Right atrium auricular region (tissue), 2 donors: ENCODE results near the gene GSTO2. TPM values are rescaled to one million over a fixed set of nuclear protein-coding genes. Genes with fewer than 3 reads are reported as not detected.

Experiments
- DNase-seq: peaks from one replicate; pipeline ENCODE4 v3.0.0-alpha.2; 2019; ENCODE audit warnings: low spot score
- H3K27ac ChIP-seq, 2 donors: fragments of 200-600 bp; sonication (generic); 1 replicate in 1 of 2; 2 replicates in 1 of 2; pipeline ENCODE4 v1.5.1; 2016 to 2019
- H3K27me3 ChIP-seq, 2 donors: fragments of 200-600 bp; sonication (generic); one replicate each; pipeline versions ENCODE4 v1.5.1 to v1.6.0; 2017 to 2019
- H3K36me3 ChIP-seq: fragments of 200-600 bp; sonication (generic); one replicate; pipeline ENCODE4 v1.5.1; 2016
- H3K4me1 ChIP-seq, 2 donors: fragments of 200-600 bp; sonication (generic); one replicate each; pipeline versions ENCODE4 v1.5.1 to v1.6.0; 2017 to 2019
- H3K4me3 ChIP-seq, 2 donors: fragments of 200-600 bp; sonication (generic); 1 replicate in 1 of 2; 2 replicates in 1 of 2; pipeline ENCODE4 v1.5.1; 2017 to 2019; ENCODE audit warnings: mild to moderate bottlenecking in 1 of 2, moderate library complexity in 1 of 2
- H3K9me3 ChIP-seq, 2 donors: fragments of 200-600 bp; sonication (generic); one replicate each; pipeline ENCODE4 v1.5.1; 2019
- total RNA-seq, 2 donors: library from RNA; depleted of rRNA; stranded (reverse); fragments of >200 nt; gene quantifications; one replicate each; pipeline ENCODE4 v1.1.0, GENCODE V29; 2016
- TF ChIP-seq, protein P1 (sequence below), 2 donors: fragments of 200-600 bp; sonication (generic); IDR thresholded peaks; one replicate each; pipeline ENCODE4 v1.5.1; 2019; ENCODE audit warnings: antibody characterized with exemption in 2 of 2

Gene GSTO2
- total RNA-seq, 2 donors from 2014 or later: 0.55 to 0.63 TPM

- TF ChIP-seq, protein P1, sequence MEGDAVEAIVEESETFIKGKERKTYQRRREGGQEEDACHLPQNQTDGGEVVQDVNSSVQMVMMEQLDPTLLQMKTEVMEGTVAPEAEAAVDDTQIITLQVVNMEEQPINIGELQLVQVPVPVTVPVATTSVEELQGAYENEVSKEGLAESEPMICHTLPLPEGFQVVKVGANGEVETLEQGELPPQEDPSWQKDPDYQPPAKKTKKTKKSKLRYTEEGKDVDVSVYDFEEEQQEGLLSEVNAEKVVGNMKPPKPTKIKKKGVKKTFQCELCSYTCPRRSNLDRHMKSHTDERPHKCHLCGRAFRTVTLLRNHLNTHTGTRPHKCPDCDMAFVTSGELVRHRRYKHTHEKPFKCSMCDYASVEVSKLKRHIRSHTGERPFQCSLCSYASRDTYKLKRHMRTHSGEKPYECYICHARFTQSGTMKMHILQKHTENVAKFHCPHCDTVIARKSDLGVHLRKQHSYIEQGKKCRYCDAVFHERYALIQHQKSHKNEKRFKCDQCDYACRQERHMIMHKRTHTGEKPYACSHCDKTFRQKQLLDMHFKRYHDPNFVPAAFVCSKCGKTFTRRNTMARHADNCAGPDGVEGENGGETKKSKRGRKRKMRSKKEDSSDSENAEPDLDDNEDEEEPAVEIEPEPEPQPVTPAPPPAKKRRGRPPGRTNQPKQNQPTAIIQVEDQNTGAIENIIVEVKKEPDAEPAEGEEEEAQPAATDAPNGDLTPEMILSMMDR (IDR thresholded peaks at IDR 0.05): no peak
- no peaks in the 10 kb centered on the region for H3K36me3 ChIP-seq
These were observed 8.8 kb downstream of the GSTO2 start for GRCh38 chr10:104277785-104278184.

GRCh38 chr10:104279550-104280259 is 10.7 kb downstream of the GSTO2 start:
- no peak for DNase-seq
- H3K4me3 ChIP-seq: no peak overlapping the region
- no peak overlapping the region for H3K27ac ChIP-seq
- no peaks in the 10 kb centered on the region for H3K9me3 ChIP-seq
- TF ChIP-seq, protein P1 (IDR thresholded peaks at IDR 0.05): no peak
- H3K4me1 ChIP-seq: peaks cover 0 to 4% of the 10 kb centered on the region in 2 donors
- H3K36me3 ChIP-seq: no peaks in the 10 kb centered on the region
- no peaks in the 10 kb centered on the region for H3K27me3 ChIP-seq

More at GRCh38 chr10:104277785-104278184, 8.8 kb downstream of the GSTO2 start:
- Histone ChIP-seq H3K4me1 (peaks cover 0 to 8% of the 10 kb centered on the region in 2 donors), H3K9me3 (no peaks in the 10 kb centered on the region), H3K4me3 (no peak overlapping the region), H3K27me3 (no peaks in the 10 kb centered on the region), H3K27ac (no peak overlapping the region)
- DNase-seq: no peak

- Histone ChIP-seq H3K27ac (no peak overlapping the region), H3K36me3 (no peaks in the 10 kb centered on the region), H3K4me3 (no peak overlapping the region), H3K4me1 (no peaks in the 10 kb centered on the region), H3K27me3 (no peaks in the 10 kb centered on the region), H3K9me3 (no peaks in the 10 kb centered on the region)
- DNase-seq: no peak
- TF ChIP-seq, protein P1 (IDR thresholded peaks at IDR 0.05): no peak
These were observed 12.7 kb downstream of the GSTO2 start for GRCh38 chr10:104281694-104282093.

DNA sequence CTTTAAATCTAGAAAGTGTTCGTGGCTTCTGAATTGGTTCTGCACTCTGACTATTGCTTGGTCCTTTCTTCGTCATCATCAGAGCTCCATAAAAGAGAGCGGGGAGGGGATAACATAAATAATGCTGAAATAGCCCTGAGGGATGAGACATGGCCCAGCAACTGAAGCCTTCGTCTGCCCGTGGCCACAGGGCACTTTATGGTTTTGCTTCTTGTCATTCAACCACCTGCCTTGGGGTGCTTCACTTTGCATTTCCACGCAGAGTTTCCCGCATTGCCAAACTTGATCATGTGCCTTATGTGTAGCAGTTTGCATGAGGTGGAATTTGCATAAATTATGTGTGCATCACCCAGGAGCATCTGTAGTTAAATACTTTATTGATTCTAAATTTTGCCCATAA is 15.9 kb downstream of the GSTO2 start:
- H3K36me3 ChIP-seq: no peaks in the 10 kb centered on the region
- no peak overlapping the region for H3K27ac ChIP-seq
- TF ChIP-seq, protein P1 (IDR thresholded peaks at IDR 0.05): no peak
- no peak for DNase-seq
- no peaks in the 10 kb centered on the region for H3K4me1 ChIP-seq
- H3K4me3 ChIP-seq: no peak overlapping the region
- H3K27me3 ChIP-seq: no peaks in the 10 kb centered on the region
- no peaks in the 10 kb centered on the region for H3K9me3 ChIP-seq

DNA sequence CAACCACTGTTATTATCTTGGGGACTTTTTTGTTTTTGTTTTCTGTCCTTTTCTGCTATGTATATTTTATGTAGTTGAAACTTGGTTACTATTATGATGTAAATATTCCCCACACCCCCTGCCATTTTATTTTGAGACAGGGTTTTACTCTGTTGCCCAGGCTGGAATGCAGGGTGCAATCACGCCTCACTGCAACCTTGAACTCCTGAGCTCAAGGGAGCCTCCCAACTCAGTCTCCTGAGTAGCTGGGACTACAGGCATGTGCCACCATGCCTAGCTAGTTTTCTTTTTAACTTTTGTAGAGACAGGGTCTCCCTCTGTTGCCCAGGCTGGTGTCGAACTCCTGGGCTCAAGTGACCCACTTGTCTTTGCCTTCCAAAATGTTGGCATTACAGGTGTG is 18.0 kb downstream of the GSTO2 start:
- Histone ChIP-seq H3K27me3 (no peaks in the 10 kb centered on the region), H3K4me1 (peaks cover 0 to 10% of the 10 kb centered on the region in 2 donors), H3K36me3 (no peaks in the 10 kb centered on the region), H3K4me3 (no peak overlapping the region), H3K9me3 (no peaks in the 10 kb centered on the region), H3K27ac (no peak overlapping the region)
- DNase-seq: no peak
- TF ChIP-seq, protein P1 (IDR thresholded peaks at IDR 0.05): no peak

DNA sequence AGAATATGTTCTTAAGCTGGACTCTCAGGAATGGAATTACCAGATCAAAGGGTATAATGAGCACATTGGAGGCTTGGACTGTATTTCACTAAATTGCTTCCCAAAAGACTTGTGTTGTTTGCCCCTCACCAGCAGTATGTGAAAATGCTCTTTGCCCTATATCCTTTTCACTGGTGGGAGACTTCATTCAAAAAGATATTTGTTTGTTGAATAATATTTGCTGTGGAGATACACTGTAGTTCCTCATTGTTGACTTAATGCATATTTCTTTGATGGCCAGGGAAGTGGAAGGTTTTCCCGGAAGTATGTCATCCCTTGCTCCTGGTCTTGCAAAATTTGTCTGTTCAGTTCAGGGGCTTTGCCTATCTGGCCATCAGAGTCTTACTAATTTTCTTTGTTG is 19.4 kb downstream of the GSTO2 start:
- no peak overlapping the region for H3K4me3 ChIP-seq
- H3K4me1 ChIP-seq: peaks cover 0 to 10% of the 10 kb centered on the region in 2 donors
- no peak overlapping the region for H3K27ac ChIP-seq
- no peaks in the 10 kb centered on the region for H3K27me3 ChIP-seq
- no peak for DNase-seq
- no peaks in the 10 kb centered on the region for H3K36me3 ChIP-seq
- H3K9me3 ChIP-seq: no peaks in the 10 kb centered on the region
- TF ChIP-seq, protein P1 (IDR thresholded peaks at IDR 0.05): no peak
